Measurements from ENCODE around the gene DBF4B. TPM values are rescaled to one million over a fixed set of nuclear protein-coding genes. Genes with fewer than 3 reads are reported as not detected.
"Not testable (repeated sequence)": the region's sequence is repeated elsewhere in the genome, so short reads cannot be mapped to it uniquely, and the experiment has no call there.

Gene DBF4B
- polyA plus RNA-seq, 1 experiment = 3.0 TPM

DNA sequence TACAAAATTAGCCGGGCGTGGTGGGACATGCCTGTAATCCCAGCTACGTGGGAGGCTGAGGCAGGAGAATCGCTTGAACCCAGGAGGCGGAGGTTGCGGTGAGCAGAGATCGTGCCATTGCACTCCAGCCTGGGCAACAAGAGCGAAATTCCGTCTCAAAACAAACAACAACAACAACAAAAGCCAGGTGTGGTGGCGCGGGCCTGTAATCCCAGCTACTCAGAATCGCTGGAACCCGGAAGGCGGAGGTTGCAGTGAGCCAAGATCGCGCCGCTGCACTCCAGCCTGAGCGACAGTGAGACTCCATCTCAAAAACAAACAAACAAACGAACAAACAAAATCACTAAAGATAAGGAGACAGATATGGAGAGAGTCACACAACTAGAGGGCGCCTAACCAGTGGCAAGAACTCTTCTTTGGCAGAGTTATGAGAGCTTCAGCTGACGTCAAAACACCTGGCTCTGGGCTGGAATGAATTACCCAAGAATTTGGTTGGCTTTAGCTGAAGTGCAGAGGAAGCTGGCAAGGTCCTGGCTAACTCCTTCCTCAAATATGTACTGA, 17.6 kb upstream of the DBF4B start:
- DNase-seq (ENCODE audit: low read depth, low spot score); H3K27me3 ChIP-seq (ENCODE audit: control insufficient read depth, insufficient read depth, low read length); H3K4me3 ChIP-seq (ENCODE audit: low read depth, low read length); H3K9me3 ChIP-seq (ENCODE audit: control insufficient read depth, insufficient read depth, low read length); H3K27ac ChIP-seq (ENCODE audit: low read depth, low read length): not testable (repeated sequence)
- CTCF ChIA-PET = interaction anchor here (1.0 to 1.2 kb wide), 2 partner anchors 18 to 157 kb away, joined by 4 read pairs; no protein-coding TSS in a partner anchor
- TF ChIP-seq, protein P1, sequence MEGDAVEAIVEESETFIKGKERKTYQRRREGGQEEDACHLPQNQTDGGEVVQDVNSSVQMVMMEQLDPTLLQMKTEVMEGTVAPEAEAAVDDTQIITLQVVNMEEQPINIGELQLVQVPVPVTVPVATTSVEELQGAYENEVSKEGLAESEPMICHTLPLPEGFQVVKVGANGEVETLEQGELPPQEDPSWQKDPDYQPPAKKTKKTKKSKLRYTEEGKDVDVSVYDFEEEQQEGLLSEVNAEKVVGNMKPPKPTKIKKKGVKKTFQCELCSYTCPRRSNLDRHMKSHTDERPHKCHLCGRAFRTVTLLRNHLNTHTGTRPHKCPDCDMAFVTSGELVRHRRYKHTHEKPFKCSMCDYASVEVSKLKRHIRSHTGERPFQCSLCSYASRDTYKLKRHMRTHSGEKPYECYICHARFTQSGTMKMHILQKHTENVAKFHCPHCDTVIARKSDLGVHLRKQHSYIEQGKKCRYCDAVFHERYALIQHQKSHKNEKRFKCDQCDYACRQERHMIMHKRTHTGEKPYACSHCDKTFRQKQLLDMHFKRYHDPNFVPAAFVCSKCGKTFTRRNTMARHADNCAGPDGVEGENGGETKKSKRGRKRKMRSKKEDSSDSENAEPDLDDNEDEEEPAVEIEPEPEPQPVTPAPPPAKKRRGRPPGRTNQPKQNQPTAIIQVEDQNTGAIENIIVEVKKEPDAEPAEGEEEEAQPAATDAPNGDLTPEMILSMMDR (IDR thresholded peaks at IDR 0.05; ENCODE audit: low read depth, low read length) = 0 out of 2 replicates have a peak, but pooled peaks have one; percentile 12
- POLR2A ChIA-PET = interaction anchor here (1.1 kb wide), 1 partner anchor 9 kb away, joined by 3 read pairs; no protein-coding TSS in a partner anchor

DNA sequence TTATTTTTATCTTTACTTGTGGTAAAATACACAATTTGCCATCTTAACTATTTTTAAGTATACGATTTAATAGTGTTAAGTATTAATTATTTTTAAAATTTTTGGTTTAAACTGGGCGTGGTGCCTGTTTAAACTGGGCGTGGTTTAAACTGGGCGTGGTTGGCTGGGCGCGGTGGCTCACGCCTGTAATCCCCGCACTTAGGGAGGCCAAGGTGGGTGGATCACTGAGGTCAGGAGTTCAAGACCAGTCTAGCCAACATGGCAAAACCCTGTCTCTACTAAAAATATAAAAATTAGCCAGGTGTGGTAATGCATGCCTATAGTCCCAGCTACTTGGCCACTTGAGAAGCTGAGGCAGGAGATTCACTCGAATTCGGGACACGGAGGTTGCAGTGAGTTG, 14.9 kb upstream of the DBF4B start:
- ChIA-PET POLR2A (no interaction called here), CTCF (no interaction called here)
- TF ChIP-seq, protein P1 (IDR thresholded peaks at IDR 0.05; ENCODE audit: low read depth, low read length) = no peak
- H3K27me3 ChIP-seq (ENCODE audit: control insufficient read depth, insufficient read depth, low read length) = no peaks in the 10 kb centered on the region
- no peak overlapping the region for H3K4me3 ChIP-seq (ENCODE audit: low read depth, low read length)
- no peak for DNase-seq (ENCODE audit: low read depth, low spot score)
- no peaks in the 10 kb centered on the region; the same call in 1 of the 2 replicates for H3K9me3 ChIP-seq (ENCODE audit: control insufficient read depth, insufficient read depth, low read length)
- H3K27ac ChIP-seq (ENCODE audit: low read depth, low read length) = no peak overlapping the region

DNA sequence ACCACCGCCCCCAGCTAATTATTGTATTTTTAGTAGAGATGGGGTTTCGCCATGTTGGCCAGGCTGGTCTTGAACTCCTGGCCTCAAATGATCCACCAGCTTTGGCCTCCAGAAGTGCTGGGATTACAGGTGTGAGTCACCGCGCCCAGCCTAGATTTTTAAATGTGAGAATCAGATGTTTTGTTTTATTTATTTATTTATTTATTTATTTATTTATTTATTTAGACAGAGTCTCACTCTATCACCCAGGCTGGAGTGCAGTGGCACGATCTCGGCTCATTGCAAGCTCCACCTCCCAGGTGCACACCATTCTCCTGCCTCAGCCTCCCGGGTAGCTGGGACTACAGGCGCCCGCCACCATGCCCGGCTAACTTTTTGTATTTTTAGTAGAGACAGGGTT, 8.2 kb upstream of the DBF4B start:
- H3K27me3 ChIP-seq (ENCODE audit: control insufficient read depth, insufficient read depth, low read length); DNase-seq (ENCODE audit: low read depth, low spot score); H3K9me3 ChIP-seq (ENCODE audit: control insufficient read depth, insufficient read depth, low read length); H3K4me3 ChIP-seq (ENCODE audit: low read depth, low read length); H3K27ac ChIP-seq (ENCODE audit: low read depth, low read length); CTCF ChIA-PET: not testable (repeated sequence)
- POLR2A ChIA-PET = interaction anchor here (1.1 kb wide), 1 partner anchor 10 kb away, joined by 3 read pairs; no protein-coding TSS in a partner anchor

DNA sequence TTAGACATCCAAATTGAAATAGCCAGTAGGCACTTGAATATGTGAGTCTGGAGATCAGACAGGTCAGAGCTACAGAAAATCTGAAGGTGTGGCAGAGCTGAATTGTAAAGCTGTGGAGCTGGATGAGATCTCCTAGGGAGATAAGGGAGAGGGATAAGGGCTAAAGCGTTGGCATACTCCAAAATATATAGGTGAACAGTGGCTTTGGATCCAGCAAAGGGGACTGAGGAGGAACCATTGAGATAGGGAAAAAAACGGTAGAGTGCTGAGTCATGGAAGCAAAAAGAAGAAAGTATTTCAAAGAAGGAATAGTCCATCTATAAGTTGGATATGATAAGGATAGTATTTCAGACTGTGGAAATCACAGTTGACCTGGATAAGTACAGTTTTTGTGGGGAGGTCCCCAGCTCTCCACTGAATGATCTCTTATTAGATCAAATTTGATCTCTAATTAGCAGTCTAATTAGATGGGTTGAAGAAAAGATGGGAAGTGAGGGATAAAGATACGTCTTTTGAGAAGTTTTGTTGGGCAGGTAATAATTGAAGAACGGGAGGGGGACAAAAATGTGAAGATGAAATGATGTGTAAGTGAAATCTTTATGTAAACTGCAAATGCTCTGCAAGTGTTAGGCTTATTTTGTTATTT, 587 bp upstream of the DBF4B start:
- ChIA-PET CTCF (no interaction called here), POLR2A (interaction anchor here (1.0 kb wide), 1 partner anchor 151 kb away, joined by 4 read pairs; the partner anchor contains the start of gene FZD2)
- Histone ChIP-seq H3K4me3 (ENCODE audit: low read depth, low read length) (peak overlapping the region; percentile 99), H3K9me3 (ENCODE audit: control insufficient read depth, insufficient read depth, low read length) (no peaks in the 10 kb centered on the region), H3K27me3 (ENCODE audit: control insufficient read depth, insufficient read depth, low read length) (no peaks in the 10 kb centered on the region), H3K27ac (ENCODE audit: low read depth, low read length) (peak overlapping the region; percentile 77)
- TF ChIP-seq, protein P1 (IDR thresholded peaks at IDR 0.05; ENCODE audit: low read depth, low read length) = no peak
- no peak for DNase-seq (ENCODE audit: low read depth, low spot score)

DNA sequence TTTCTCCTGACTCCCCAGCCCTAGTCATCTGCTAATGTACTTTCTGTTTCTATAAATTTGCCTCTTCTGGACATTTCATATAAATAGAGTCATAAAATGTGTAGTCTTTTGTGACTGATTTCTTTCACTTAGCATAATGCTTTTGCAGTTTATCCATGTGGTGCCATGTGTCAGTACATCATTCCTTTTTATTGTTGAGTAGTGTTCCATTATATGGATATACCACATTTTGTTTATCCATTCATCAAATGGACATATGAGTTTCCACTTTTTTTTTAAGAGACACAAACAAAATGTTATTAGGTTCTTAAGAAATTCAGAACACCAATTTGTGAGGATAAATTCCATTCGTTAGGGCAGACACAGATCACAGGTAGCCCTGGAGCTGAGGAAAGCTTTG, 11.0 kb downstream of the DBF4B start:
- H3K4me3 ChIP-seq (ENCODE audit: low read depth, low read length) = no peak overlapping the region
- H3K27ac ChIP-seq (ENCODE audit: low read depth, low read length) = no peak overlapping the region
- H3K9me3 ChIP-seq (ENCODE audit: control insufficient read depth, insufficient read depth, low read length) = no peaks in the 10 kb centered on the region
- TF ChIP-seq, protein P1 (IDR thresholded peaks at IDR 0.05; ENCODE audit: low read depth, low read length) = no peak
- CTCF ChIA-PET = interaction anchor here (0.7 kb wide), 1 partner anchor 10 kb away, joined by 3 read pairs; no protein-coding TSS in a partner anchor
- no peaks in the 10 kb centered on the region for H3K27me3 ChIP-seq (ENCODE audit: control insufficient read depth, insufficient read depth, low read length)
- DNase-seq (ENCODE audit: low read depth, low spot score) = no peak
- POLR2A ChIA-PET = no interaction called here

Measured in AG04450 (cell line).